Retinal pigment epithelial cell (primary cell): ENCODE results near the gene SCAPER.
"Not testable (repeated sequence)": the region's sequence is repeated elsewhere in the genome, so short reads cannot be mapped to it uniquely, and the experiment has no call there.

Experiments
- DNase-seq: peaks from one replicate; pipeline ENCODE4 v3.0.0-alpha.2; 2010; ENCODE audit warnings: low read depth
- H3K4me3 ChIP-seq: 2 replicates; pipeline ENCODE4 v1.5.1; 2011; ENCODE audit warnings: mild to moderate bottlenecking, low read length, control low read depth, moderate library complexity
- CTCF ChIP-seq: conservative IDR thresholded peaks from 2 replicates; pipeline ENCODE4 v1.5.1; 2011; ENCODE audit warnings: low read depth, low read length, control low read depth, inconsistent platforms

Gene SCAPER

GRCh38 chr15:76298986-76299385 is 606.2 kb downstream of the SCAPER start:
- no peak for DNase-seq
- TF ChIP-seq CTCF = no peak
- no peak overlapping the region for H3K4me3 ChIP-seq

DNA sequence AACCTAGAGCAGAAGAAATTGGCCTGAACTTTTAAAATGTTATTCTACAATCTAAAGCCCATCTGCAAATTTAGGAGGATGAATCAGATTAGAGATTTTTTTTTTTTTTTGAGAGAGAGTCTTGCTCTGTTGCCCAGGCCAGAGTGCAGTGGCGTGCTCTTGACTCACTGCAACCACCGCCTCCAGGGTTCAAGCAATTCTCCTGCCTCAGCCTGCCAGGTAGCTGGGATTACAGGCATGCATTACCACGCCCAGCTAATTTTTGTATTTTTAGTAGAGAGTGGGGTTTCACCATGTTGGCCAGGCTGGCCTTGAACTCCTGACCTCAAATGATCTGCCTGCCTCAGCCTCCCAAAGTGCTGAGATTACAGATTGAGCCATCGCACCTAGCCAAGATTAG is 607.2 kb downstream of the SCAPER start:
- H3K4me3 ChIP-seq, DNase-seq: not testable (repeated sequence)
